Esophagus muscularis mucosa (tissue), 3 donors: ENCODE measurements around the gene PRSS50.

ENCODE experiments used
- CTCF ChIP-seq, 3 experiments: fragments of 200-600 bp in 2 of 3; fragments of 450-650 bp in 1 of 3; sonication (generic) in 2 of 3; IDR thresholded peaks; one replicate each; pipeline ENCODE4 v1.5.1; 2017 to 2019; ENCODE audit warnings: antibody characterized with exemption in 3 of 3, mild to moderate bottlenecking in 2 of 3, moderate library complexity in 1 of 3
- POLR2A ChIP-seq: fragments of 450-650 bp; IDR thresholded peaks from one replicate; pipeline ENCODE4 v1.6.1; 2017; ENCODE audit warnings: antibody characterized with exemption, moderate library complexity, mild to moderate bottlenecking, low read depth
- POLR2AphosphoS5 ChIP-seq, 2 donors: sonication (generic); formaldehyde crosslinking; IDR thresholded peaks; one replicate each; pipeline ENCODE4 v1.6.1; 2017; ENCODE audit warnings: antibody characterized with exemption in 2 of 2

DNA sequence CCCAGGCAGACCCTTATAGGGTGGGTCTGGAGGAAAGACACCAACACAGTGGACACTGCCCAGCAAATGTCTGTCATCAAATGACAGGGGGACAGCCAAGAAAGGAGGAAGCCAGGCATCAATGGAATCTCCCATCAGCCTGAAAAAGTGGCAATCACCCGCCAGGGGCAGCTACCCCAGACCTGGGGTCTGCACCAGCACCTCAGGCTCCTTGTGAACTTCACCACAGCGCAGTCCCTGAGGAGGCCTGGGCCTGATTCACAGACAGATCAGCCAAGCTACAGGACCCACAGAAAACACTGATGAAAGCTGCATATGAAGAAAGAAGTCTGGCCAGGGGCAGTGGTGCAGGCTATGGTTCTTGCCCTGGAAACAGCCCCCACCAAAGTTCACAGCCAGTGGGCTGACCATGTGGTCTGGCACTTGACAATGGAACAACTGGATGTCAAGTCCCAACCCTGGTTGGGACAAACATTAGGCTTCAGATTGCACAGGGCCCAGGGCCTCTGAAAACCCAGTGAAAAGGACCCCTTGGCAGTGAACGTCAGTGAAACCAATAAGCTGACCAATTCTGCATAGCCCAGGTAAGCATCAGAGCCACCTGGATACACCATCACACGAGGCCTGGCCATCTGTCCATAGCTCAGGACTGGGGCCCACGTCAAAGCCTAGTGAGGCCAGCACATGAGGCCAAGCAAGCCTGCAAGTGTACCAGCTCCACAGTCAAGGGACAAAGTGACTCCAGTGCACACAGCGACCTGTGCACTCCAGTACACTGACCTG is 53.3 kb downstream of the PRSS50 start:
- TF ChIP-seq POLR2A (no peak), CTCF (IDR thresholded peaks at IDR 0.05) (no peak), POLR2AphosphoS5 (IDR thresholded peaks at IDR 0.05) (no peak)
